Upper lobe of right lung (tissue), 1 donor: ENCODE results near the gene MALAT1. TPM values are rescaled to one million over a fixed set of nuclear protein-coding genes. Genes with fewer than 3 reads are reported as not detected.

Source experiments
- ATAC-seq: fragments of 200-7000 bp; cut with Tn5 transposase; one replicate; pipeline ENCODE4 v1.9.1; 2020; ENCODE audit warnings: mild to moderate bottlenecking, moderate library complexity
- DNase-seq: peaks from one replicate; pipeline ENCODE4 v3.0.0-alpha.2; 2020
- H3K27ac ChIP-seq: fragments of 200-600 bp; one replicate; pipeline ENCODE4 v1.8.0; 2022
- H3K27me3 ChIP-seq: fragments of 200-600 bp; one replicate; pipeline ENCODE4 v1.8.0; 2022; ENCODE audit warnings: mild to moderate bottlenecking
- H3K36me3 ChIP-seq: fragments of 200-600 bp; one replicate; pipeline ENCODE4 v1.8.0; 2022
- H3K4me1 ChIP-seq: fragments of 200-600 bp; one replicate; pipeline ENCODE4 v1.8.0; 2022
- H3K4me3 ChIP-seq: fragments of 200-600 bp; one replicate; pipeline ENCODE4 v1.8.0; 2022; ENCODE audit warnings: mild to moderate bottlenecking
- H3K9me3 ChIP-seq: fragments of 200-600 bp; one replicate; pipeline ENCODE4 v1.8.0; 2022
- intact Hi-C: fragments of 100-400 bp; cut with DNase I; formaldehyde crosslinking; loops from one replicate; pipeline ENCODE4 v1.11.0; 2022
- total RNA-seq: library from RNA; stranded (reverse); fragmentation: NEBNext Ultra II Directional; extraction: Animal tissue kit (Norgen Biotek cat#: 25700); gene quantifications from one replicate; pipeline ENCODE4 v1.2.1, GENCODE V29; 2021
- TF ChIP-seq, protein P1 (sequence below): fragments of 200-600 bp; IDR thresholded peaks from one replicate; pipeline ENCODE4 v1.8.0; 2022; ENCODE audit warnings: antibody characterized with exemption
- donor health status: DM: no; HTN: yes; CAD: no; lungs with severe emphysema.

MALAT1 gene
- total RNA-seq, 1 donor from 2014 or later: 11,917 TPM

DNA sequence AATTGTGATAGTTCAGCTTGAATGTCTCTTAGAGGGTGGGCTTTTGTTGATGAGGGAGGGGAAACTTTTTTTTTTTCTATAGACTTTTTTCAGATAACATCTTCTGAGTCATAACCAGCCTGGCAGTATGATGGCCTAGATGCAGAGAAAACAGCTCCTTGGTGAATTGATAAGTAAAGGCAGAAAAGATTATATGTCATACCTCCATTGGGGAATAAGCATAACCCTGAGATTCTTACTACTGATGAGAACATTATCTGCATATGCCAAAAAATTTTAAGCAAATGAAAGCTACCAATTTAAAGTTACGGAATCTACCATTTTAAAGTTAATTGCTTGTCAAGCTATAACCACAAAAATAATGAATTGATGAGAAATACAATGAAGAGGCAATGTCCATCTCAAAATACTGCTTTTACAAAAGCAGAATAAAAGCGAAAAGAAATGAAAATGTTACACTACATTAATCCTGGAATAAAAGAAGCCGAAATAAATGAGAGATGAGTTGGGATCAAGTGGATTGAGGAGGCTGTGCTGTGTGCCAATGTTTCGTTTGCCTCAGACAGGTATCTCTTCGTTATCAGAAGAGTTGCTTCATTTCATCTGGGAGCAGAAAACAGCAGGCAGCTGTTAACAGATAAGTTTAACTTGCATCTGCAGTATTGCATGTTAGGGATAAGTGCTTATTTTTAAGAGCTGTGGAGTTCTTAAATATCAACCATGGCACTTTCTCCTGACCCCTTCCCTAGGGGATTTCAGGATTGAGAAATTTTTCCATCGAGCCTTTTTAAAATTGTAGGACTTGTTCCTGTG, 3.9 kb downstream of the MALAT1 start:
- DNase-seq (no peak), ATAC-seq (no peak)
- TF ChIP-seq, protein P1, sequence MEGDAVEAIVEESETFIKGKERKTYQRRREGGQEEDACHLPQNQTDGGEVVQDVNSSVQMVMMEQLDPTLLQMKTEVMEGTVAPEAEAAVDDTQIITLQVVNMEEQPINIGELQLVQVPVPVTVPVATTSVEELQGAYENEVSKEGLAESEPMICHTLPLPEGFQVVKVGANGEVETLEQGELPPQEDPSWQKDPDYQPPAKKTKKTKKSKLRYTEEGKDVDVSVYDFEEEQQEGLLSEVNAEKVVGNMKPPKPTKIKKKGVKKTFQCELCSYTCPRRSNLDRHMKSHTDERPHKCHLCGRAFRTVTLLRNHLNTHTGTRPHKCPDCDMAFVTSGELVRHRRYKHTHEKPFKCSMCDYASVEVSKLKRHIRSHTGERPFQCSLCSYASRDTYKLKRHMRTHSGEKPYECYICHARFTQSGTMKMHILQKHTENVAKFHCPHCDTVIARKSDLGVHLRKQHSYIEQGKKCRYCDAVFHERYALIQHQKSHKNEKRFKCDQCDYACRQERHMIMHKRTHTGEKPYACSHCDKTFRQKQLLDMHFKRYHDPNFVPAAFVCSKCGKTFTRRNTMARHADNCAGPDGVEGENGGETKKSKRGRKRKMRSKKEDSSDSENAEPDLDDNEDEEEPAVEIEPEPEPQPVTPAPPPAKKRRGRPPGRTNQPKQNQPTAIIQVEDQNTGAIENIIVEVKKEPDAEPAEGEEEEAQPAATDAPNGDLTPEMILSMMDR: no peak
- H3K36me3 ChIP-seq: peaks cover 58% of the 10 kb centered on the region
- peaks cover 30% of the 10 kb centered on the region for H3K4me1 ChIP-seq
- H3K4me3 ChIP-seq: peak overlapping the region; percentile 79
- no peaks in the 10 kb centered on the region for H3K9me3 ChIP-seq
- H3K27me3 ChIP-seq: no peaks in the 10 kb centered on the region
- H3K27ac ChIP-seq: peak overlapping the region; percentile 100
- intact Hi-C loops: loop anchor here (5.0 kb wide), 1 partner anchor 75 kb away; no protein-coding TSS in a partner anchor

DNA sequence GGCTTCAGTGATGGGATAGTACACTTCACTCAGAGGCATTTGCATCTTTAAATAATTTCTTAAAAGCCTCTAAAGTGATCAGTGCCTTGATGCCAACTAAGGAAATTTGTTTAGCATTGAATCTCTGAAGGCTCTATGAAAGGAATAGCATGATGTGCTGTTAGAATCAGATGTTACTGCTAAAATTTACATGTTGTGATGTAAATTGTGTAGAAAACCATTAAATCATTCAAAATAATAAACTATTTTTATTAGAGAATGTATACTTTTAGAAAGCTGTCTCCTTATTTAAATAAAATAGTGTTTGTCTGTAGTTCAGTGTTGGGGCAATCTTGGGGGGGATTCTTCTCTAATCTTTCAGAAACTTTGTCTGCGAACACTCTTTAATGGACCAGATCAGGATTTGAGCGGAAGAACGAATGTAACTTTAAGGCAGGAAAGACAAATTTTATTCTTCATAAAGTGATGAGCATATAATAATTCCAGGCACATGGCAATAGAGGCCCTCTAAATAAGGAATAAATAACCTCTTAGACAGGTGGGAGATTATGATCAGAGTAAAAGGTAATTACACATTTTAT, 4.6 kb downstream of the MALAT1 start:
- H3K36me3 ChIP-seq: peaks cover 58% of the 10 kb centered on the region
- ATAC-seq: no peak

DNA sequence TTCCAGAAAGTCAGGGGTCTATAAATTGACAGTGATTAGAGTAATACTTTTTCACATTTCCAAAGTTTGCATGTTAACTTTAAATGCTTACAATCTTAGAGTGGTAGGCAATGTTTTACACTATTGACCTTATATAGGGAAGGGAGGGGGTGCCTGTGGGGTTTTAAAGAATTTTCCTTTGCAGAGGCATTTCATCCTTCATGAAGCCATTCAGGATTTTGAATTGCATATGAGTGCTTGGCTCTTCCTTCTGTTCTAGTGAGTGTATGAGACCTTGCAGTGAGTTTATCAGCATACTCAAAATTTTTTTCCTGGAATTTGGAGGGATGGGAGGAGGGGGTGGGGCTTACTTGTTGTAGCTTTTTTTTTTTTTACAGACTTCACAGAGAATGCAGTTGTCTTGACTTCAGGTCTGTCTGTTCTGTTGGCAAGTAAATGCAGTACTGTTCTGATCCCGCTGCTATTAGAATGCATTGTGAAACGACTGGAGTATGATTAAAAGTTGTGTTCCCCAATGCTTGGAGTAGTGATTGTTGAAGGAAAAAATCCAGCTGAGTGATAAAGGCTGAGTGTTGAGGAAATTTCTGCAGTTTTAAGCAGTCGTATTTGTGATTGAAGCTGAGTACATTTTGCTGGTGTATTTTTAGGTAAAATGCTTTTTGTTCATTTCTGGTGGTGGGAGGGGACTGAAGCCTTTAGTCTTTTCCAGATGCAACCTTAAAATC, 5.3 kb downstream of the MALAT1 start:
- H3K9me3 ChIP-seq: no peaks in the 10 kb centered on the region
- intact Hi-C loops: loop anchor here (5.0 kb wide), 1 partner anchor 77 kb away; no protein-coding TSS in a partner anchor
- peak overlapping the region; percentile 100 for H3K27ac ChIP-seq
- H3K27me3 ChIP-seq: no peaks in the 10 kb centered on the region
- ATAC-seq (no peak), DNase-seq (no peak)
- peak overlapping the region; percentile 79 for H3K4me3 ChIP-seq
- peaks cover 58% of the 10 kb centered on the region for H3K36me3 ChIP-seq
- H3K4me1 ChIP-seq: peaks cover 32% of the 10 kb centered on the region
- TF ChIP-seq, protein P1: no peak

More for the DNA sequence above, 4.6 kb downstream of the MALAT1 start:
- TF ChIP-seq, protein P1: no peak
- peaks cover 32% of the 10 kb centered on the region for H3K4me1 ChIP-seq
- H3K27ac ChIP-seq: peak overlapping the region; percentile 100
- H3K27me3 ChIP-seq: no peaks in the 10 kb centered on the region
- H3K9me3 ChIP-seq: no peaks in the 10 kb centered on the region
- no peak for DNase-seq
- peak overlapping the region; percentile 79 for H3K4me3 ChIP-seq
- intact Hi-C loops: loop anchor here (5.0 kb wide), 1 partner anchor 76 kb away; no protein-coding TSS in a partner anchor

DNA sequence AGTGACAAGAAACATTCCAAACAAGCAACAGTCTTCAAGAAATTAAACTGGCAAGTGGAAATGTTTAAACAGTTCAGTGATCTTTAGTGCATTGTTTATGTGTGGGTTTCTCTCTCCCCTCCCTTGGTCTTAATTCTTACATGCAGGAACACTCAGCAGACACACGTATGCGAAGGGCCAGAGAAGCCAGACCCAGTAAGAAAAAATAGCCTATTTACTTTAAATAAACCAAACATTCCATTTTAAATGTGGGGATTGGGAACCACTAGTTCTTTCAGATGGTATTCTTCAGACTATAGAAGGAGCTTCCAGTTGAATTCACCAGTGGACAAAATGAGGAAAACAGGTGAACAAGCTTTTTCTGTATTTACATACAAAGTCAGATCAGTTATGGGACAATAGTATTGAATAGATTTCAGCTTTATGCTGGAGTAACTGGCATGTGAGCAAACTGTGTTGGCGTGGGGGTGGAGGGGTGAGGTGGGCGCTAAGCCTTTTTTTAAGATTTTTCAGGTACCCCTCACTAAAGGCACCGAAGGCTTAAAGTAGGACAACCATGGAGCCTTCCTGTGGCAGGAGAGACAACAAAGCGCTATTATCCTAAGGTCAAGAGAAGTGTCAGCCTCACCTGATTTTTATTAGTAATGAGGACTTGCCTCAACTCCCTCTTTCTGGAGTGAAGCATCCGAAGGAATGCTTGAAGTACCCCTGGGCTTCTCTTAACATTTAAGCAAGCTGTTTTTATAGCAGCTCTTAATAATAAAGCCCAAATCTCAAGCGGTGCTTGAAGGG, 6.0 kb downstream of the MALAT1 start:
- Histone ChIP-seq H3K36me3 (peaks cover 58% of the 10 kb centered on the region), H3K27ac (peak overlapping the region; percentile 100), H3K4me3 (peak overlapping the region; percentile 79), H3K9me3 (no peaks in the 10 kb centered on the region), H3K4me1 (peaks cover 32% of the 10 kb centered on the region), H3K27me3 (no peaks in the 10 kb centered on the region)
- intact Hi-C loops: loop anchor here (5.0 kb wide), 2 partner anchors 33 to 78 kb away; no protein-coding TSS in a partner anchor
- ATAC-seq (no peak), DNase-seq (no peak)
- TF ChIP-seq, protein P1: no peak
